LNCAP (cell line): ENCODE results near the gene STK17B.

Source experiments
- CTCF ChIP-seq: fragments of 450-650 bp; IDR thresholded peaks from 2 replicates; pipeline ENCODE4 v1.5.1; 2017; ENCODE audit warnings: mild to moderate bottlenecking

STK17B gene

GRCh38 chr2:196171248-196171871 lies at the start of gene STK17B:
Gene STK17B, minus strand, starts transcription at chr2:196171578. Its CDS starts 8,195 bp downstream, at chr2:196163383.
- no peak for TF ChIP-seq CTCF

- TF ChIP-seq CTCF: no peak
Measured at GRCh38 chr2:196220671-196221070, 49.3 kb upstream of the STK17B start.

GRCh38 chr2:196219671-196220070 lies 48.3 kb upstream of the STK17B start:
- TF ChIP-seq CTCF: no peak

GRCh38 chr2:196218106-196218505 lies 46.7 kb upstream of the STK17B start:
- no peak for TF ChIP-seq CTCF

- TF ChIP-seq CTCF: no peak
Measured at GRCh38 chr2:196217116-196217515, 45.7 kb upstream of the STK17B start.

GRCh38 chr2:196215376-196215775 lies 44.0 kb upstream of the STK17B start:
- no peak for TF ChIP-seq CTCF

GRCh38 chr2:196214156-196214555 lies 42.8 kb upstream of the STK17B start:
- no peak for TF ChIP-seq CTCF
